Measurements from ENCODE around the gene FAF1.

FAF1 gene

GRCh38 chr1:50783286-50783685 is 176.8 kb downstream of the FAF1 start:
- Histone ChIP-seq H3K9me3 (ENCODE audit: control insufficient read depth, insufficient read depth, low read depth, low read length) (no peaks in the 10 kb centered on the region), H3K4me1 (ENCODE audit: control insufficient read depth, insufficient read depth, low read length) (no peaks in the 10 kb centered on the region), H3K4me3 (ENCODE audit: low read depth, low read length) (no peak overlapping the region), H3K36me3 (ENCODE audit: control insufficient read depth in 2 of 2, insufficient read depth in 1 of 2, low read length in 2 of 2) (peaks cover 0 to 17% of the 10 kb centered on the region in 2 experiments; a peak in 1 of 3 replicates), H3K27ac (ENCODE audit: extremely low read depth, low read depth, low read length) (no peak overlapping the region)
- ChIA-PET CTCF (interaction anchor here (3.8 kb wide), 1 partner anchor 9 kb away, joined by 25 read pairs; no protein-coding TSS in a partner anchor), POLR2A (no interaction called here)
- no peak for TF ChIP-seq ZNF121 (tag by site-specific recombination; IDR thresholded peaks at IDR 0.05)
- TF ChIP-seq, protein P1, sequence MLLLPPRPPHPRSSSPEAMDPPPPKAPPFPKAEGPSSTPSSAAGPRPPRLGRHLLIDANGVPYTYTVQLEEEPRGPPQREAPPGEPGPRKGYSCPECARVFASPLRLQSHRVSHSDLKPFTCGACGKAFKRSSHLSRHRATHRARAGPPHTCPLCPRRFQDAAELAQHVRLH (tag by site-specific recombination; IDR thresholded peaks at IDR 0.05) = no peak
- TF ChIP-seq ZBTB1 (tag by site-specific recombination; IDR thresholded peaks at IDR 0.05) = no peak
- no peak for TF ChIP-seq ZNF560 (tag by site-specific recombination; IDR thresholded peaks at IDR 0.05; ENCODE audit: borderline replicate concordance)
- no peak for TF ChIP-seq GFI1B (tag by site-specific recombination; IDR thresholded peaks at IDR 0.05)
- TF ChIP-seq, protein P2, sequence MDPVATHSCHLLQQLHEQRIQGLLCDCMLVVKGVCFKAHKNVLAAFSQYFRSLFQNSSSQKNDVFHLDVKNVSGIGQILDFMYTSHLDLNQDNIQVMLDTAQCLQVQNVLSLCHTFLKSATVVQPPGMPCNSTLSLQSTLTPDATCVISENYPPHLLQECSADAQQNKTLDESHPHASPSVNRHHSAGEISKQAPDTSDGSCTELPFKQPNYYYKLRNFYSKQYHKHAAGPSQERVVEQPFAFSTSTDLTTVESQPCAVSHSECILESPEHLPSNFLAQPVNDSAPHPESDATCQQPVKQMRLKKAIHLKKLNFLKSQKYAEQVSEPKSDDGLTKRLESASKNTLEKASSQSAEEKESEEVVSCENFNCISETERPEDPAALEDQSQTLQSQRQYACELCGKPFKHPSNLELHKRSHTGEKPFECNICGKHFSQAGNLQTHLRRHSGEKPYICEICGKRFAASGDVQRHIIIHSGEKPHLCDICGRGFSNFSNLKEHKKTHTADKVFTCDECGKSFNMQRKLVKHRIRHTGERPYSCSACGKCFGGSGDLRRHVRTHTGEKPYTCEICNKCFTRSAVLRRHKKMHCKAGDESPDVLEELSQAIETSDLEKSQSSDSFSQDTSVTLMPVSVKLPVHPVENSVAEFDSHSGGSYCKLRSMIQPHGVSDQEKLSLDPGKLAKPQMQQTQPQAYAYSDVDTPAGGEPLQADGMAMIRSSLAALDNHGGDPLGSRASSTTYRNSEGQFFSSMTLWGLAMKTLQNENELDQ (tag by site-specific recombination; IDR thresholded peaks at IDR 0.05; ENCODE audit: low read depth) = no peak
- TF ChIP-seq, protein P3, sequence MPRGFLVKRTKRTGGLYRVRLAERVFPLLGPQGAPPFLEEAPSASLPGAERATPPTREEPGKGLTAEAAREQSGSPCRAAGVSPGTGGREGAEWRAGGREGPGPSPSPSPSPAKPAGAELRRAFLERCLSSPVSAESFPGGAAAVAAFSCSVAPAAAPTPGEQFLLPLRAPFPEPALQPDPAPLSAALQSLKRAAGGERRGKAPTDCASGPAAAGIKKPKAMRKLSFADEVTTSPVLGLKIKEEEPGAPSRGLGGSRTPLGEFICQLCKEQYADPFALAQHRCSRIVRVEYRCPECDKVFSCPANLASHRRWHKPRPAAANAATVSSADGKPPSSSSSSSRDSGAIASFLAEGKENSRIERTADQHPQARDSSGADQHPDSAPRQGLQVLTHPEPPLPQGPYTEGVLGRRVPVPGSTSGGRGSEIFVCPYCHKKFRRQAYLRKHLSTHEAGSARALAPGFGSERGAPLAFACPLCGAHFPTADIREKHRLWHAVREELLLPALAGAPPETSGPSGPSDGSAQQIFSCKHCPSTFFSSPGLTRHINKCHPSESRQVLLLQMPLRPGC (tag by site-specific recombination; IDR thresholded peaks at IDR 0.05) = no peak
- no peak for TF ChIP-seq KLF8 (tag by site-specific recombination; IDR thresholded peaks at IDR 0.05)
- no peak for TF ChIP-seq ZBTB8A (tag by site-specific recombination; IDR thresholded peaks at IDR 0.05)

DNA sequence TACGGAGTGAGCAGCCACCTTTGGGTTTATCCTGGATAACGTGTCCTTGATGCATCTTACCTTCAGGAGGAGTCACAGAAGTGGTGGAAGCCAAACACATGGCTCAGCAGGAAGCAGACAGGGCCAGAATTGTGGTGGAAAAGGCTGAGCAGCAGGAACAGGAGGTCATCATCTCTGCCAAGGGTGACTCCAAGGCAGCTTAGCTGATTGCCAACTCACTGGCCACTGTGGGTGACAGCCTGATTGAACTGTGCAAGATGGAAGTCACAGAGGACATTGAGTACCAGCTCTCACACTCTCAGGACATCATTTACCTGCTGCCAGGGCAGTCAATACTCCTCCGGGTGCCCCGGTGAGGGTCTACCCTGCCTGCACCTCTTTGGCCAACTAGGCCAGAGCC is 179.3 kb downstream of the FAF1 start:
- POLR2A ChIA-PET = no interaction called here
- no peaks in the 10 kb centered on the region for H3K9me3 ChIP-seq (ENCODE audit: control insufficient read depth, insufficient read depth, low read depth, low read length)
- no peak overlapping the region for H3K27ac ChIP-seq (ENCODE audit: extremely low read depth, low read depth, low read length)
- H3K4me1 ChIP-seq (ENCODE audit: control insufficient read depth, insufficient read depth, low read length) = no peaks in the 10 kb centered on the region
- TF ChIP-seq ZNF404 (tag by site-specific recombination; IDR thresholded peaks at IDR 0.05) (no peak), FEZF1 (tag by site-specific recombination; IDR thresholded peaks at IDR 0.05) (no peak), ZNF785 (tag by site-specific recombination; IDR thresholded peaks at IDR 0.05) (no peak), ZNF529 (tag by site-specific recombination; IDR thresholded peaks at IDR 0.05; ENCODE audit: insufficient replicate concordance) (no peak), MYNN (tag by site-specific recombination; IDR thresholded peaks at IDR 0.05; ENCODE audit: borderline replicate concordance) (no peak)
- no peak overlapping the region for H3K4me3 ChIP-seq (ENCODE audit: low read depth, low read length)
- H3K36me3 ChIP-seq (ENCODE audit: control insufficient read depth in 2 of 2, insufficient read depth in 1 of 2, low read length in 2 of 2) = peaks cover 0 to 9% of the 10 kb centered on the region in 2 experiments; a peak in 1 of 3 replicates
- CTCF ChIA-PET = no interaction called here

DNA sequence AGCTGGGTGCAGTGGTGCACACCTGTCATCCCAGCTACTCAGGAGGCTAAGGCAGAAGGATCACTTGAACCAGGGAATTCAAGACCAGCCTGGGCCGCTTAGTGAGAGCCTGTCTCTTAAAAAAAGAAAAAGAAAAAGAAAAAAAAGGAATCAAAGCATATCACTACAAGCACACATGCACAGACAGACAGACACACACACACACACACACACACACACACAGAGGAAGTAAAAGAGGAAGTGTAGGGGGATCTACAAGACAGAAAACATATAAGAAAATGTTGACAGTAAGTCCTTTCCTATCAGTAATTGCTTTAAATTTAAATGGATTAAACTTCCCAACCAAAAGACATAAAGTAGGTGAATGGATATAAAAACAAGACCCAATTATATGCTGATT is 180.3 kb downstream of the FAF1 start:
- Histone ChIP-seq H3K4me3 (ENCODE audit: low read depth, low read length) (no peak overlapping the region), H3K4me1 (ENCODE audit: control insufficient read depth, insufficient read depth, low read length) (no peaks in the 10 kb centered on the region), H3K9me3 (ENCODE audit: control insufficient read depth, insufficient read depth, low read depth, low read length) (no peaks in the 10 kb centered on the region), H3K36me3 (ENCODE audit: control insufficient read depth in 2 of 2, insufficient read depth in 1 of 2, low read length in 2 of 2) (peaks cover 0 to 9% of the 10 kb centered on the region in 2 experiments; a peak in 1 of 3 replicates), H3K27ac (ENCODE audit: extremely low read depth, low read depth, low read length) (no peak overlapping the region)
- POLR2A ChIA-PET = no interaction called here
- no peak for TF ChIP-seq ZNF26 (tag by site-specific recombination; IDR thresholded peaks at IDR 0.05)
- TF ChIP-seq ZNF555 (tag by site-specific recombination; conservative IDR thresholded peaks at IDR 0.05) = no peak
- TF ChIP-seq ZNF585B (tag by site-specific recombination; IDR thresholded peaks at IDR 0.05) = no peak
- TF ChIP-seq ZBTB8A (tag by site-specific recombination; IDR thresholded peaks at IDR 0.05) = no peak
- no peak for TF ChIP-seq FEZF1 (tag by site-specific recombination; IDR thresholded peaks at IDR 0.05)
- TF ChIP-seq ZNF596 (tag by site-specific recombination; IDR thresholded peaks at IDR 0.05) = no peak
- TF ChIP-seq, protein P3 (tag by site-specific recombination; IDR thresholded peaks at IDR 0.05) = no peak
- TF ChIP-seq ZNF768 (tag by site-specific recombination; IDR thresholded peaks at IDR 0.05) = no peak
- CTCF ChIA-PET = interaction anchor here (0.6 kb wide), 1 partner anchor 123 kb away, joined by 3 read pairs; no protein-coding TSS in a partner anchor

All from HEK293 (cell line).